OCI-LY3 (cell line): ENCODE data around the gene TOMM40.

ENCODE experiments used
- H2AFZ ChIP-seq: fragments of 200-600, 300-600 bp; shearing (Covaris generic); 2 replicates; pipeline ENCODE4 v1.6.0; 2014; ENCODE audit warnings: antibody characterized with exemption, low read depth, low read length
- H3K27ac ChIP-seq: fragments of 200-600, 300-600 bp; sonication (generic); 2 replicates; pipeline ENCODE4 v1.5.1; 2014; ENCODE audit warnings: mild to moderate bottlenecking, low read length, moderate library complexity, mixed read lengths
- H3K27me3 ChIP-seq: fragments of 200-600, 300-600 bp; sonication (generic); 2 replicates; pipeline ENCODE4 v1.6.1; 2014; ENCODE audit warnings: low read depth, low read length, mixed read lengths
- H3K36me3 ChIP-seq: fragments of 200-600, 300-600 bp; sonication (generic); replicated peaks from 2 replicates; pipeline ENCODE3; 2014; ENCODE audit warnings: low read depth, low read length, mixed read lengths
- H3K4me1 ChIP-seq: fragments of 300-600, 200-600 bp; sonication (generic); 2 replicates; pipeline ENCODE4 v1.6.1; 2014; ENCODE audit warnings: low read length, mixed read lengths
- H3K4me2 ChIP-seq: fragments of 200-600, 300-600 bp; sonication (generic); 2 replicates; pipeline ENCODE4 v1.6.1; 2014; ENCODE audit warnings: low read length, mixed read lengths
- H3K4me3 ChIP-seq: fragments of 300-600, 200-600 bp; sonication (generic); 2 replicates; pipeline ENCODE4 v1.5.1; 2014; ENCODE audit warnings: antibody characterized with exemption, mild to moderate bottlenecking, low read length, moderate library complexity
- H3K79me2 ChIP-seq: fragments of 300-600, 200-600 bp; shearing (Covaris generic); 2 replicates; pipeline ENCODE4 v1.6.1; 2014; ENCODE audit warnings: mild to moderate bottlenecking, low read length, mixed read lengths
- H3K9ac ChIP-seq: fragments of 300-600, 200-600 bp; shearing (Covaris generic); 2 replicates; pipeline ENCODE4 v1.6.0; 2014; ENCODE audit warnings: mild to moderate bottlenecking, low read length, moderate library complexity
- H3K9me3 ChIP-seq: fragments of 200-600, 300-600 bp; shearing (Covaris generic); 2 replicates; pipeline ENCODE4 v1.6.1; 2014; ENCODE audit warnings: low read length, mixed read lengths; ENCODE audit not compliant: insufficient read depth
- H4K20me1 ChIP-seq: fragments of 200-600, 300-600 bp; sonication (generic); 2 replicates; pipeline ENCODE4 v1.6.1; 2016; ENCODE audit warnings: low read length, mixed read lengths; ENCODE audit not compliant: insufficient read depth
- CTCF ChIP-seq: fragments of 200-600, 300-600 bp; sonication (generic); IDR thresholded peaks from 2 replicates; pipeline ENCODE4 v1.5.1; 2014; ENCODE audit warnings: antibody characterized with exemption, low read length, low read depth
- EZH2phosphoT487 ChIP-seq: fragments of 200-600 bp; shearing (Covaris generic); IDR thresholded peaks from 2 replicates; pipeline ENCODE4 v1.6.1; 2018; ENCODE audit warnings: antibody characterized with exemption, mixed run types, low read depth

Gene TOMM40

GRCh38 chr19:44951179-44952159 is 60.4 kb downstream of the TOMM40 start:
- Histone ChIP-seq H3K4me1 (peaks cover 13% of the 10 kb centered on the region), H3K27me3 (no peaks in the 10 kb centered on the region), H3K36me3 (no peaks in the 10 kb centered on the region), H3K9ac (no peak overlapping the region), H3K4me3 (no peak overlapping the region), H3K9me3 (no peaks in the 10 kb centered on the region), H3K79me2 (peaks cover 25% of the 10 kb centered on the region), H3K4me2 (no peak overlapping the region), H2AFZ (no peak overlapping the region), H3K27ac (no peak overlapping the region), H4K20me1 (peaks cover 11% of the 10 kb centered on the region)
- TF ChIP-seq EZH2phosphoT487, result no peak
- peak; percentile 96 for TF ChIP-seq CTCF
